GM12878 (cell line): Measurements from ENCODE around the gene PODN. TPM values are rescaled to one million over a fixed set of nuclear protein-coding genes. Genes with fewer than 3 reads are reported as not detected.

ENCODE experiments used
- ATAC-seq: fragments of 200-7000 bp; cut with Tn5 transposase; 3 replicates; pipeline ENCODE4 v1.9.1; 2020; ENCODE audit warnings: mild to moderate bottlenecking, moderate library complexity
- BruUV-seq: library from RNA; stranded (reverse); fragments of 400-500 nt; replicated peaks from 2 replicates; lab custom pipeline; 2021; lab: Mats Ljungman, UMichigan
- CTCF ChIA-PET: fragments of 300-600 bp; sonication (Branson Sonifier 250); formaldehyde crosslinking; extraction: SDS; loops from one replicate; lab custom pipeline; 2021; ENCODE audit warnings: inconsistent platforms; lab: Yijun Ruan, JAX
- POLR2A ChIA-PET: fragments of 350-600 bp; formaldehyde crosslinking; extraction: SDS; loops from one replicate; lab custom pipeline; 2021; ENCODE audit warnings: inconsistent platforms; lab: Charles Lee
- RAD21 ChIA-PET: fragments of 300-600 bp; sonication (Branson Sonifier 250); formaldehyde crosslinking; loops from one replicate; lab custom pipeline; 2023; ENCODE audit warnings: antibody characterized with exemption; ENCODE audit not compliant: unreplicated experiment; lab: Charles Lee
- SMC1A ChIA-PET: fragments of 300-600 bp; sonication (Branson Sonifier 250); formaldehyde crosslinking; loops from one replicate; lab custom pipeline; 2023; ENCODE audit not compliant: unreplicated experiment, uncharacterized antibody; lab: Charles Lee
- DNase-seq: peaks from one replicate; pipeline ENCODE4 v3.0.0-alpha.2; 2011; ENCODE audit warnings: low read depth, low spot score
- FAIRE-seq: peaks from 3 replicates; lab custom pipeline; 2011; peaks lifted over from hg19 to GRCh38; lab: Jason Lieb, UNC
- H2AFZ ChIP-seq: 2 replicates; pipeline ENCODE4 v1.6.0; 2011; ENCODE audit warnings: low read depth, low read length, control low read depth; ENCODE audit not compliant: control insufficient read depth
- H3K27ac ChIP-seq: 2 replicates; pipeline ENCODE4 v1.5.1; 2011; ENCODE audit warnings: control low read depth; ENCODE audit not compliant: control insufficient read depth, insufficient read depth
- H3K27me3 ChIP-seq, 2 experiments: replicated peaks in 1 of 2; 2 replicates each; pipeline versions ENCODE4 v1.6.0 to v1.6.1; 2011; ENCODE audit warnings: low read length in 1 of 2; ENCODE audit not compliant: control insufficient read depth in 2 of 2, insufficient read depth in 2 of 2
- H3K36me3 ChIP-seq, 2 experiments: 2 replicates each; pipeline ENCODE4 v1.5.1; 2011; ENCODE audit warnings: low read length in 1 of 2; ENCODE audit not compliant: control insufficient read depth in 2 of 2, insufficient read depth in 2 of 2
- H3K4me1 ChIP-seq: 2 replicates; pipeline ENCODE4 v1.6.1; 2011; ENCODE audit warnings: mild to moderate bottlenecking, low read length, moderate library complexity, mixed read lengths; ENCODE audit not compliant: control insufficient read depth, insufficient read depth
- H3K4me2 ChIP-seq: 2 replicates; pipeline ENCODE4 v1.6.0; 2011; ENCODE audit warnings: control low read depth; ENCODE audit not compliant: control insufficient read depth, insufficient read depth
- H3K4me3 ChIP-seq: fragments of 200-600 bp; sonication (generic); 2 replicates; pipeline ENCODE4 v1.5.1; 2016
- H3K79me2 ChIP-seq: 2 replicates; pipeline ENCODE4 v1.6.0; 2011; ENCODE audit warnings: low read length; ENCODE audit not compliant: control insufficient read depth, insufficient read depth
- H3K9ac ChIP-seq: 2 replicates; pipeline ENCODE4 v1.8.0; 2011; ENCODE audit warnings: low read length, control low read depth, mixed read lengths; ENCODE audit not compliant: control insufficient read depth, insufficient read depth
- H3K9me3 ChIP-seq: replicated peaks from 3 replicates; pipeline ENCODE4 v1.5.1; 2011; ENCODE audit warnings: mild to moderate bottlenecking, low read length; ENCODE audit not compliant: control insufficient read depth, insufficient read depth
- H4K20me1 ChIP-seq: 2 replicates; pipeline ENCODE4 v1.6.0; 2011; ENCODE audit not compliant: control insufficient read depth, insufficient read depth
- BHLHE40 ChIP-seq, 2 experiments: fragments of 450-650 bp in 1 of 2; IDR thresholded peaks; 2 replicates each; pipeline ENCODE4 v1.6.1; 2011 to 2017; ENCODE audit warnings: low read depth in 2 of 2, borderline replicate concordance in 1 of 2, improper control_type of control experiment in 1 of 2, low read length in 1 of 2, mild to moderate bottlenecking in 1 of 2
- BMI1 ChIP-seq: fragments of 450-650 bp; IDR thresholded peaks from 2 replicates; pipeline ENCODE4 v1.6.1; 2016; ENCODE audit warnings: mild to moderate bottlenecking, moderate library complexity, borderline replicate concordance
- CBX5 ChIP-seq: sonication (generic); IDR thresholded peaks from 2 replicates; pipeline ENCODE4 v1.6.1; 2016; ENCODE audit warnings: low read depth, moderate library complexity, mild to moderate bottlenecking, inconsistent platforms
- EP300 ChIP-seq, 2 experiments: fragments of 150-350 bp in 1 of 2; IDR thresholded peaks; 2 replicates each; pipeline ENCODE4 v1.6.1; 2011 to 2012; ENCODE audit warnings: low read depth in 2 of 2, low read length in 2 of 2, borderline replicate concordance in 1 of 2, improper control_type of control experiment in 1 of 2, inconsistent platforms in 1 of 2; ENCODE audit not compliant: control insufficient read depth in 1 of 2
- ETV6 ChIP-seq, 2 experiments: fragments of 450-650 bp in 1 of 2; IDR thresholded peaks in 1 of 2; conservative IDR thresholded peaks in 1 of 2; 2 replicates each; pipeline ENCODE4 v1.6.1; 2014; ENCODE audit warnings: antibody characterized with exemption in 1 of 2, borderline replicate concordance in 1 of 2, low read depth in 1 of 2, mild to moderate bottlenecking in 1 of 2, moderate library complexity in 1 of 2
- HCFC1 ChIP-seq: fragments of 150-350 bp; IDR thresholded peaks from 2 replicates; pipeline ENCODE4 v1.6.1; 2014; ENCODE audit warnings: low read length
- HDGF ChIP-seq: fragments of 450-650 bp; IDR thresholded peaks from 2 replicates; pipeline ENCODE4 v1.6.1; 2016; ENCODE audit warnings: antibody characterized with exemption
- MAX ChIP-seq: IDR thresholded peaks from 2 replicates; pipeline ENCODE4 v1.6.1; 2012; ENCODE audit warnings: low read depth, low read length, improper control_type of control experiment
- MEF2B ChIP-seq: fragments of 450-650 bp; IDR thresholded peaks from 2 replicates; pipeline ENCODE4 v1.6.1; 2018; ENCODE audit warnings: mild to moderate bottlenecking, moderate library complexity; ENCODE audit not compliant: partially characterized antibody, poor library complexity, severe bottlenecking
- NFYB ChIP-seq: IDR thresholded peaks from 2 replicates; pipeline ENCODE4 v1.6.1; 2011; ENCODE audit warnings: low read depth, mild to moderate bottlenecking, low read length, improper control_type of control experiment, moderate library complexity; ENCODE audit not compliant: insufficient read depth
- NR2C1 ChIP-seq: fragments of 450-650 bp; IDR thresholded peaks from 2 replicates; pipeline ENCODE4 v1.6.1; 2017; ENCODE audit warnings: antibody characterized with exemption, mild to moderate bottlenecking, moderate library complexity
- STAT1 ChIP-seq: fragments of 450-650 bp; conservative IDR thresholded peaks from 2 replicates; pipeline ENCODE4 v1.6.1; 2014; ENCODE audit warnings: antibody characterized with exemption, mild to moderate bottlenecking
- SUPT20H ChIP-seq: IDR thresholded peaks from 2 replicates; pipeline ENCODE4 v1.6.1; 2011; ENCODE audit warnings: low read depth, mild to moderate bottlenecking, low read length, moderate library complexity, borderline replicate concordance; ENCODE audit not compliant: control insufficient read depth
- TCF12 ChIP-seq: IDR thresholded peaks from 2 replicates; pipeline ENCODE4 v1.6.1; 2011; ENCODE audit warnings: low read depth, mild to moderate bottlenecking, low read length
- WGBS: methylation state at CpG from one replicate; pipeline ENCODE4 v1.1.6; 2016; ENCODE audit warnings: low lambda C conversion rate; ENCODE audit not compliant: insufficient replicate concordance, insufficient coverage; ENCODE audit errors: missing lambda C conversion rate; 5-methylcytosine and 5-hydroxymethylcytosine counted together
- in situ Hi-C: fragments of 300-500 bp; cut with MboI; formaldehyde crosslinking; loops from 9 replicates; pipeline ENCODE4 v1.14.3; 2018; ENCODE audit warnings: mixed read lengths
- intact Hi-C: fragments of 100-400 bp; cut with micrococcal nuclease; formaldehyde crosslinking; loops from one replicate; pipeline ENCODE4 v1.14.2; 2022; ENCODE audit not compliant: unreplicated experiment
- polyA plus RNA-seq, 11 experiments: library from polyadenylated mRNA; depleted of rRNA in 4 of 11; unstranded in 6 of 11; stranded (reverse) in 5 of 11; fragments of >200 nt; fragmentation: Nextera tagmentation in 4 of 11; fragmentation: Illumina TruSeq in 1 of 11; extraction: Ambion mirVana in 4 of 11; extraction: Trizol in 1 of 11; gene quantifications; 1 replicate in 1 of 11; 2 replicates in 10 of 11; pipeline versions ENCODE4 v1.2.1 to v1.2.3, GENCODE V29; 2011 to 2016; ENCODE audit warnings: inconsistent platforms in 2 of 11, missing spikeins in 2 of 11, low read depth in 1 of 11
- total RNA-seq, 4 experiments: library from RNA; depleted of rRNA in 3 of 4; stranded (reverse); fragments of >200 nt in 3 of 4; fragmentation: Illumina TruSeq in 1 of 4; extraction: Trizol in 1 of 4; gene quantifications; 2 replicates each; pipeline versions ENCODE4 v1.2.1 to v1.2.3, GENCODE V29; 2013 to 2021

PODN gene
- total and polyA plus RNA-seq, 10 of the 15 experiments (the other 5 are each of a cell fraction or from before 2014, with no cell fraction given) = 0.10 TPM; not detected in 9

- intact Hi-C loops = no loop called here
- no peaks in the 10 kb centered on the region; a peak in 1 of 4 replicates for H3K27me3 ChIP-seq
- H3K4me1 ChIP-seq = no peaks in the 10 kb centered on the region
- POLR2A ChIA-PET = no interaction called here
- no peak for FAIRE-seq
- WGBS = 11% methylated on average over 2 of the region's 2 CpGs
- BruUV-seq = no TSS peak
- ATAC-seq = no peak
- no peak overlapping the region for H3K9ac ChIP-seq
- no peak overlapping the region for H2AFZ ChIP-seq
- SMC1A ChIA-PET = no interaction called here
- no peak overlapping the region for H3K4me3 ChIP-seq
- in situ Hi-C loops = no loop called here
- no peaks in the 10 kb centered on the region for H3K79me2 ChIP-seq
- no peak overlapping the region for H3K27ac ChIP-seq
- no peak for DNase-seq
- H3K36me3 ChIP-seq = no peaks in the 10 kb centered on the region
- no peak overlapping the region for H3K4me2 ChIP-seq
- no peaks in the 10 kb centered on the region for H4K20me1 ChIP-seq
- H3K9me3 ChIP-seq = no peaks in the 10 kb centered on the region
- CTCF ChIA-PET = no interaction called here
- TF ChIP-seq SUPT20H (no peak), TCF12 (no peak), EP300 (IDR thresholded peaks at IDR 0.05; ENCODE audit: borderline replicate concordance in 1 of 2, control insufficient read depth in 1 of 2, low read depth in 2 of 2, low read length in 2 of 2) (no peak), STAT1 (no peak), HDGF (no peak), BMI1 (no peak), MEF2B (no peak), HCFC1 (no peak), ETV6 (conservative IDR thresholded peaks at IDR 0.05 in 1 of 2, IDR thresholded peaks at IDR 0.05 in 1 of 2; ENCODE audit: borderline replicate concordance in 1 of 2, low read depth in 1 of 2) (no peak), CBX5 (no peak), NR2C1 (no peak), MAX (no peak), NFYB (no peak), BHLHE40 (IDR thresholded peaks at IDR 0.05; ENCODE audit: borderline replicate concordance in 1 of 2, low read depth in 2 of 2, low read length in 1 of 2) (no peak)
- RAD21 ChIA-PET = no interaction called here
Measured at GRCh38 chr1:53131590-53131938, 69.6 kb downstream of the PODN start.
